ENCODE measurements around the gene ZNF582.

- TF ChIP-seq BHLHE40 (IDR thresholded peaks at IDR 0.05; ENCODE audit: borderline replicate concordance), result no peak
- TF ChIP-seq TARDBP (IDR thresholded peaks at IDR 0.05), result no peak
- no peak for TF ChIP-seq SUZ12 (IDR thresholded peaks at IDR 0.05)
- no peak for TF ChIP-seq SP1 (IDR thresholded peaks at IDR 0.05)
- TF ChIP-seq ELF4 (IDR thresholded peaks at IDR 0.05), result no peak
Observed at GRCh38 chr19:56405062-56405461, 11.7 kb upstream of the ZNF582 start.

Data from HEK293T (cell line).